MM.1S (cell line): ENCODE results near the gene CFAP206.

Experiments used
- EZH2 ChIP-seq: fragments of 300-600 bp; sonication (generic); optimal IDR thresholded peaks from 2 replicates; pipeline ENCODE3; 2017; ENCODE audit warnings: low read depth, mild to moderate bottlenecking, antibody characterized with exemption, low read length, mixed read lengths
- TF ChIP-seq, protein P1 (sequence below): fragments of 300-600 bp; sonication (generic); IDR thresholded peaks from 2 replicates; pipeline ENCODE4 v1.5.1; 2016; ENCODE audit warnings: antibody characterized with exemption, low read length, mixed read lengths

DNA sequence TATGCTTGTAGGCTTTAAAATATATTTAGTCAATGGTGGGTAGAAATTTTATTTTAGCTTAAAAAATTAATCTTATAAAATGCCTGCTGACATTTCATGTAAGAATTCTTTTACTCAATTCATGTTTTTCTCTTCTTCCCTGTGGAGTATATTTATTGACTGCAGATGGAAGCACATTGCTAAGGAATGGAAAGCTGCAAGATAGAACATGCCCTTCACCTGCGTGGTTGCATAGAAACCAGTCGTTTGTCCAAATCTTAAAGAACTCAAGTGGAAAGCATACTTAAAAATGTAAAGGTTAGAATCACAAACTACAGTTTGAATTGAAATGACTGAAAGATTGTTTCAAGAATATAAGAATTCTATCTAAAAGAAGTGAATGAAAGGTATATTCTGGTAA lies 32.5 kb upstream of the CFAP206 start:
- TF ChIP-seq, protein P1, sequence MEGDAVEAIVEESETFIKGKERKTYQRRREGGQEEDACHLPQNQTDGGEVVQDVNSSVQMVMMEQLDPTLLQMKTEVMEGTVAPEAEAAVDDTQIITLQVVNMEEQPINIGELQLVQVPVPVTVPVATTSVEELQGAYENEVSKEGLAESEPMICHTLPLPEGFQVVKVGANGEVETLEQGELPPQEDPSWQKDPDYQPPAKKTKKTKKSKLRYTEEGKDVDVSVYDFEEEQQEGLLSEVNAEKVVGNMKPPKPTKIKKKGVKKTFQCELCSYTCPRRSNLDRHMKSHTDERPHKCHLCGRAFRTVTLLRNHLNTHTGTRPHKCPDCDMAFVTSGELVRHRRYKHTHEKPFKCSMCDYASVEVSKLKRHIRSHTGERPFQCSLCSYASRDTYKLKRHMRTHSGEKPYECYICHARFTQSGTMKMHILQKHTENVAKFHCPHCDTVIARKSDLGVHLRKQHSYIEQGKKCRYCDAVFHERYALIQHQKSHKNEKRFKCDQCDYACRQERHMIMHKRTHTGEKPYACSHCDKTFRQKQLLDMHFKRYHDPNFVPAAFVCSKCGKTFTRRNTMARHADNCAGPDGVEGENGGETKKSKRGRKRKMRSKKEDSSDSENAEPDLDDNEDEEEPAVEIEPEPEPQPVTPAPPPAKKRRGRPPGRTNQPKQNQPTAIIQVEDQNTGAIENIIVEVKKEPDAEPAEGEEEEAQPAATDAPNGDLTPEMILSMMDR = no peak
- no peak for TF ChIP-seq EZH2
